Ovary (tissue), 9 donors: ENCODE results near the gene FLNB. TPM values are rescaled to one million over a fixed set of nuclear protein-coding genes. Genes with fewer than 3 reads are reported as not detected.

Experiments
- DNase-seq, 5 donors: peaks; one replicate each; pipeline ENCODE4 v3.0.0-alpha.2; 2019 to 2020
- H3K27ac ChIP-seq, 2 donors: fragments of 200-600 bp; one replicate each; pipeline versions ENCODE4 v1.5.1 to v1.8.0; 2019 to 2022
- H3K27me3 ChIP-seq: fragments of 200-600 bp; one replicate; pipeline ENCODE4 v1.8.0; 2022
- H3K36me3 ChIP-seq: fragments of 200-600 bp; sonication (generic); one replicate; pipeline ENCODE4 v1.5.1; 2019
- H3K4me1 ChIP-seq: one replicate; pipeline ENCODE4 v1.8.1; 2013; ENCODE audit warnings: mild to moderate bottlenecking, moderate library complexity; ENCODE audit not compliant: insufficient read depth
- H3K4me3 ChIP-seq: fragments of 200-600 bp; sonication (generic); one replicate; pipeline ENCODE4 v1.5.1; 2017
- H3K9me3 ChIP-seq, 2 donors: fragments of 200-600 bp in 1 of 2; sonication (generic) in 1 of 2; one replicate each; pipeline versions ENCODE4 v1.5.1 to v1.8.1; 2013 to 2019; ENCODE audit warnings: mild to moderate bottlenecking in 1 of 2, moderate library complexity in 1 of 2
- CTCF ChIP-seq, 3 donors: fragments of 450-650 bp in 2 of 3; fragments of 200-600 bp in 1 of 3; IDR thresholded peaks; one replicate each; pipeline versions ENCODE4 v1.5.1 to v1.8.0; 2016 to 2022; ENCODE audit warnings: antibody characterized with exemption in 3 of 3, mild to moderate bottlenecking in 1 of 3
- EP300 ChIP-seq: sonication (generic); formaldehyde crosslinking; IDR thresholded peaks from one replicate; pipeline ENCODE4 v1.6.1; 2017; ENCODE audit warnings: antibody characterized with exemption
- POLR2A ChIP-seq: fragments of 450-650 bp; IDR thresholded peaks from one replicate; pipeline ENCODE4 v1.6.1; 2017; ENCODE audit warnings: antibody characterized with exemption, mild to moderate bottlenecking, moderate library complexity
- WGBS, 3 donors: extraction: QIAGEN DNeasy Blood & Tissue Kit in 1 of 3; methylation state at CpG; one replicate each; pipeline versions ENCODE4 v1.1.5 to v1.1.7; 2013 to 2017; 5-methylcytosine and 5-hydroxymethylcytosine counted together
- intact Hi-C, 4 donors: fragments of 100-400 bp; cut with DNase I; formaldehyde crosslinking; loops; one replicate each; pipeline versions ENCODE4 v1.11.0 to v1.15.1; 2022 to 2023
- polyA plus RNA-seq, 2 donors: library from polyadenylated mRNA; stranded (reverse); fragments of 200-250 nt in 1 of 2; fragments of 350-450 nt in 1 of 2; fragmentation: Illumina TruSeq in 1 of 2; extraction: RNeasy Lipid Tissue Mini Kit (QIAGEN cat#74804) in 1 of 2; gene quantifications; one replicate each; pipeline ENCODE4 v1.2.3, GENCODE V29; 2013 to 2014
- total RNA-seq, 7 donors: library from RNA; depleted of rRNA in 2 of 7; stranded (reverse); fragments of >200 nt in 2 of 7; fragmentation: NEBNext Ultra II Directional in 3 of 7; extraction: Animal tissue kit (Norgen Biotek cat#: 25700) in 3 of 7; gene quantifications; one replicate each; pipeline versions ENCODE4 v1.1.0 to v1.2.4, GENCODE V29; 2016 to 2023
- donor health status: DM: no; HTN: no; CAD: no; lungs with moderate emphysema.
- donor health status: DM: no; HTN: no; CAD: no.
- donor health status: Bipolar disorder and iron deficiency.
- donor health status: DM: yes; HTN: yes; CAD: no.
- donor health status: DM: no; HTN: no; CAD: no.
- donor health status: DM: yes; HTN: yes; CAD: no.

The FLNB gene
- total and polyA plus RNA-seq, 9 donors: 51.9 to 190 (median 126) TPM

DNA sequence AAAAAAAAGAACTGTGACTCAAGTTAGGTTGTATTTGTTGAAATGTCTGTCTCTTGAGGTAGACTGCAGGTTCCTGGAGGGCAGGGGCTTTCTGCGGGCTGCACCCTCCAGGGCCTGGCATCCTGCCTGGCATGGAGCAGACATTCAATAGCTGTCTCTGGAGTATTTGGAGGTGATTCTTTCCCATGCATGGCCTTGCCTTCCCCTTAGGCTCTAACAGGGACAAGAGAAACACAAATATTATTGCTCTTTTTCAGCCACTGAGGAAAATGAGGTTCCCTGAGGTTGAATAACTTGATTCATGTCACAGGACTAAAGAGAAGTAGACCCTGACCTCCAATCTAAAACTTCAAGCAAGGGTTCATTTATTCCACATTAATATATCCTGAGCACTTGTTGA lies 18.6 kb upstream of the FLNB start:
- WGBS, 3 donors: 78 to 95% (median 81%) methylated on average over 1 of the region's 1 CpG
- H3K36me3 ChIP-seq: no peaks in the 10 kb centered on the region
- DNase-seq: no peak
- no peak overlapping the region for H3K27ac ChIP-seq
- no peak overlapping the region for H3K4me3 ChIP-seq
- intact Hi-C loops: no loop called here
- peaks cover 2% of the 10 kb centered on the region for H3K4me1 ChIP-seq
- H3K9me3 ChIP-seq: no peaks in the 10 kb centered on the region
- TF ChIP-seq EP300 (no peak), CTCF (IDR thresholded peaks at IDR 0.05) (no peak), POLR2A (no peak)
- H3K27me3 ChIP-seq: no peaks in the 10 kb centered on the region

- intact Hi-C loops: no loop called here
- no peaks in the 10 kb centered on the region for H3K9me3 ChIP-seq
- no peak overlapping the region for H3K27ac ChIP-seq
- H3K36me3 ChIP-seq: no peaks in the 10 kb centered on the region
- H3K4me3 ChIP-seq: no peak overlapping the region
- DNase-seq: no peak
- WGBS, 3 donors: 60 to 65% (median 63%) methylated on average over 9 of the region's 9 CpGs
- TF ChIP-seq POLR2A (no peak), CTCF (IDR thresholded peaks at IDR 0.05) (no peak), EP300 (no peak)
- peaks cover 3% of the 10 kb centered on the region for H3K4me1 ChIP-seq
- no peaks in the 10 kb centered on the region for H3K27me3 ChIP-seq
Observed at GRCh38 chr3:57992452-57993213, 15.6 kb upstream of the FLNB start.

- intact Hi-C loops: no loop called here
- Histone ChIP-seq H3K27ac (peak overlapping the region in 1 of 2 donors; percentile 8), H3K4me1 (peaks cover 4% of the 10 kb centered on the region), H3K4me3 (no peak overlapping the region), H3K36me3 (no peaks in the 10 kb centered on the region), H3K27me3 (no peaks in the 10 kb centered on the region), H3K9me3 (no peaks in the 10 kb centered on the region)
- WGBS, 3 donors: 25 to 28% (median 28%) methylated on average over 10 of the region's 10 CpGs
- TF ChIP-seq POLR2A (no peak), EP300 (no peak), CTCF (IDR thresholded peaks at IDR 0.05) (no peak)
- DNase-seq: peak in 1 of 5 donors; percentile 40
Observed at GRCh38 chr3:57998366-57999283, 9.6 kb upstream of the FLNB start.

DNA sequence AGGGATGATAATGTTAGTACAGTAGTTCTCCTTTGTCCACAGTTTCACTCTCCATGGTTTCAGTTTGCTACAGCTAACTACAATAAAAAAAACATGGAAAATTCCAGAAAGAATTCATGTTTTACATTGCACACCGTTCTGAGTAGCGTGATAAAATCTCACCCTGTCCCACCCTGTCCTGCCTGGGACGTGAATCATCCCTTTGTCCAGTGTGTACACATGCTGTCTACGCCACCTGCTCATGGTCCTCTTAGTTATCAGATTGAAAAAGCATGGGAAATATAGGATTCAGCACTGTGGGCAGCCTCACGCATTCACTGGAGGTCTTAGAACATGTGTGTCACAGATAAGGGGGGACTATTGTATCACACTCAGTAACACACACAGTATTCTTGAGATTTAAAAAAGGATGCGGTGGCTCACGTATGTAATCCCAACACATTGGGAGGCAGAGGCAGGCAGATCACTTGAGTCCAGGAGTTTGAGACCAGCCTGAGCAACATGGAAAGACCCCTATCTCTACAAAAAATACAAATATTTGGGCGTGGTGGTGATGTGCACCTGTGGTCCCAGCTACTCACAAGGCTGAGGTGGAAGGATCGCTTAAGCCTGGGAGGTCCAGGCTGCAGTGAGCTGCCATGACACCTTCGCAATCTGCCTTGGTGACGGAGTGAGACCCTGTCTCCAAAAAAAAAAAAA lies 8.7 kb upstream of the FLNB start:
- no peak for DNase-seq
- Histone ChIP-seq H3K4me3 (no peak overlapping the region), H3K9me3 (no peaks in the 10 kb centered on the region), H3K4me1 (peaks cover 4% of the 10 kb centered on the region), H3K27ac (no peak overlapping the region), H3K36me3 (no peaks in the 10 kb centered on the region), H3K27me3 (no peaks in the 10 kb centered on the region)
- intact Hi-C loops: loop anchor here in 1 of 4 donors (10.0 kb wide), 1 partner anchor 105 kb away; no protein-coding TSS in a partner anchor
- WGBS, 3 donors: 84 to 88% (median 87%) methylated on average over 11 of the region's 11 CpGs
- TF ChIP-seq CTCF (IDR thresholded peaks at IDR 0.05): no peak
- TF ChIP-seq EP300: no peak
- TF ChIP-seq POLR2A: no peak
